Hematopoietic multipotent progenitor cell treated with erythropoietin and hydrocortisone succinate and interleukin-3 and kit ligand, for 6 days (in vitro differentiated cells): ENCODE results near the gene B3GNT7.
"Not testable (repeated sequence)": the region's sequence is repeated elsewhere in the genome, so short reads cannot be mapped to it uniquely, and the experiment has no call there.

Experiments used
- DNase-seq: peaks from one replicate; pipeline ENCODE4 v3.0.0-alpha.2; 2015

The B3GNT7 gene

DNA sequence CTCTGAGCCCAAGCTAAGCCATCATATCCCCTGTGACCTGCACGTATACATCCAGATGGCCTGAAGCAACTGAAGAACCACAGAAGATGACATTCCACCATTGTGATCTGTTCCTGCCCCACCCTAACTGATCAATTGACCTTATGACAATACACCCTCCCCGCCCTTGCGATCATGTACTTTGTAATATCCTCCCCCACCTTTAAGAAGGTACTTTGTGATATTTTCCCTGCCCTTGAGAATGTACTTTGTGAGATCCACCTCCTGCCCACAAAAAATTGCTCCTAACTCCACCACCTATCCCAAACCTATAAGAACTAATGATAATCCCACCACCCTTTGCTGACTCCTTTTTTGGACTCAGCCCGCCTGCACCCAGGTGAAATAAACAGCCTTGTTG, 34.9 kb downstream of the B3GNT7 start:
- DNase-seq = not testable (repeated sequence)

- no peak for DNase-seq
Observed at GRCh38 chr2:231431606-231432005, 36.1 kb downstream of the B3GNT7 start.

DNA sequence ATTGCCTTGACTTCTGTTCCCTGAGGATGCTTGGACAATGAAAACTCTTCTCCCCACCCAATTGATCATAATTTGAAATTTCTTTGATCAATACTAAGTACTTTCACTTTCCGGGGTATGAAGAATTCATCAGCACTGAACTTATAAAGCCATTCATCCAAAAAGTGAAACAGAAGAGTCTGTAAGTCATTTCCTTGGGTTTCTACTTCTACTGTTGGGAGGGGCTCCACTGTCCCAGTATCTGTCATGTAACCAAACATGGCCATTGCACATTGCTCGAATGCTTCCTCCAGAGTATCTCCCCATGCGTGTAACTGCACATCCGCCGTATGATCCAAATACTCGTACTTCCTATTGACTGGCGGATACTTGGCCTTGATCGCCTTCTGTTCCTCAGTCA, 38.5 kb downstream of the B3GNT7 start:
- DNase-seq = no peak

DNA sequence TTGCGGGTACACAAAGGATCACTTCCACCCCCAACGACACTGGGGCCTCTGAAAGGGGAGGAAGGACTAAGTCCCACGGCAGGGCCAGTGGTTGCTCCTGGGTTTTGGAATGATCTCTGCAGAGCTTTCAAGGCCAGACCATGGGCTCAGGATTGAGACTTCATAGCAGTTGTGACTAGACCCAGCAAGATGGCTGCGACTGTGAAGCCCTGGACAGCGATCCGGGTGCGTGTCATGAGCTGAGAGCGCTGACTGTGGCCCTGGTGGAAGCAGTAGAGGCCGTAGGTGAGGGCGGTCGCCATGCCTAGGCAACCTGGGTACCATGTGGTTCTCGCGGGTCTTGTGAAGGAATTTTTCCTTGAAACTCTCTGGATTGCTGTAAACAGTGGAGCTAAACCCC, 41.4 kb downstream of the B3GNT7 start:
- DNase-seq = no peak

DNA sequence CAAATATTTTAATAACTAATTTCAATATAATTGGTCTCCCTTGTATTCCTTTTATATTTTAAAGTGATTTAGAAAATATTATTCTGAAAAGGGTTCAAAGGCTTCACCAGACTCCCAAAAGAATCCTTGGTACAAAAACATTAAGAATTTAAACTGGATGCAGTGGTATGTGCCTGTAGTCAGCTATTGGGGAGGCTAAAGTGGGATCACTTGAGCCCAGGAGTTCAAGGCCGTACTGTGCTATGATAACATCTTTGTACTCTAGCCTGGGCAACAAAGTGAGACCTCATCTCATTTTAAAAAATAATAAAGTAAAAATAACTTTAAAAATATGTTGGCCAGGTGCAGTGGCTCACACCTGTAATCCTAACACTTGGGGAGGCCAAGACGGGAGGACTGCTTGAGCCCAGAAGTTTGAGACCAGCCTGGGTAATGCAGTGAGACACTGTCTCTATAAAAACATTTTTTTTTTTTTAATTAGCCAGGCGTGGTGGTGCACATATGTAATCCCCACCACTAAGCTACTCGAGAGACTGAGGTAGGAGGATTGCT, 54.1 kb downstream of the B3GNT7 start:
- no peak for DNase-seq

- DNase-seq = no peak
Observed at GRCh38 chr2:231450548-231450989, 55.1 kb downstream of the B3GNT7 start.
